AG04450 (cell line): Measurements from ENCODE around the gene STAT4. TPM values are rescaled to one million over a fixed set of nuclear protein-coding genes. Genes with fewer than 3 reads are reported as not detected.

Source experiments
- CTCF ChIA-PET: fragments of 300-600, 350-600 bp; formaldehyde crosslinking; extraction: SDS; loops from one replicate; lab custom pipeline; 2022; ENCODE audit warnings: antibody characterized with exemption, inconsistent platforms; lab: Charles Lee
- POLR2A ChIA-PET: fragments of 350-600 bp; formaldehyde crosslinking; extraction: SDS; loops from one replicate; lab custom pipeline; 2021; ENCODE audit warnings: antibody characterized with exemption, inconsistent platforms; lab: Yijun Ruan, JAX
- DNase-seq: peaks from one replicate; pipeline ENCODE4 v3.0.0-alpha.2; 2011; ENCODE audit warnings: low read depth, low spot score
- H3K27ac ChIP-seq: one replicate; pipeline ENCODE4 v1.5.1; 2012; ENCODE audit warnings: low read depth, low read length, control low read depth
- H3K27me3 ChIP-seq: one replicate; pipeline ENCODE4 v1.6.0; 2012; ENCODE audit warnings: low read length; ENCODE audit not compliant: control insufficient read depth, insufficient read depth
- H3K4me3 ChIP-seq: 2 replicates; pipeline ENCODE4 v1.5.1; 2011; ENCODE audit warnings: mild to moderate bottlenecking, low read depth, low read length, control low read depth
- H3K9me3 ChIP-seq: 2 replicates; pipeline ENCODE4 v1.5.1; 2012; ENCODE audit warnings: low read length; ENCODE audit not compliant: control insufficient read depth, insufficient read depth
- CTCF ChIP-seq: IDR thresholded peaks from 2 replicates; pipeline ENCODE4 v1.5.1; 2011; ENCODE audit warnings: low read depth, low read length, control low read depth, inconsistent platforms
- polyA plus RNA-seq: library from polyadenylated mRNA; depleted of rRNA; stranded (reverse); fragments of >200 nt; gene quantifications from 2 replicates; pipeline ENCODE4 v1.2.3, GENCODE V29; 2011

STAT4 gene
- polyA plus RNA-seq, 1 experiment, result 1.3 TPM

GRCh38 chr2:191029280-191029950 is 121.4 kb downstream of the STAT4 start:
- Histone ChIP-seq H3K9me3 (no peaks in the 10 kb centered on the region), H3K27me3 (no peaks in the 10 kb centered on the region), H3K27ac (no peak overlapping the region), H3K4me3 (no peak overlapping the region)
- POLR2A ChIA-PET, result no interaction called here
- no peak for TF ChIP-seq CTCF
- no peak for DNase-seq
- CTCF ChIA-PET, result interaction anchor here (1.0 to 1.3 kb wide), 3 partner anchors 9 to 126 kb away, joined by 3 to 5 read pairs (median 4); no protein-coding TSS in a partner anchor

- Histone ChIP-seq H3K4me3 (no peak overlapping the region), H3K9me3 (no peaks in the 10 kb centered on the region), H3K27ac (no peak overlapping the region), H3K27me3 (no peaks in the 10 kb centered on the region)
- ChIA-PET POLR2A (no interaction called here), CTCF (no interaction called here)
- TF ChIP-seq CTCF, result no peak
- DNase-seq, result no peak
Measured at GRCh38 chr2:191026377-191026776, 124.4 kb downstream of the STAT4 start.

DNA sequence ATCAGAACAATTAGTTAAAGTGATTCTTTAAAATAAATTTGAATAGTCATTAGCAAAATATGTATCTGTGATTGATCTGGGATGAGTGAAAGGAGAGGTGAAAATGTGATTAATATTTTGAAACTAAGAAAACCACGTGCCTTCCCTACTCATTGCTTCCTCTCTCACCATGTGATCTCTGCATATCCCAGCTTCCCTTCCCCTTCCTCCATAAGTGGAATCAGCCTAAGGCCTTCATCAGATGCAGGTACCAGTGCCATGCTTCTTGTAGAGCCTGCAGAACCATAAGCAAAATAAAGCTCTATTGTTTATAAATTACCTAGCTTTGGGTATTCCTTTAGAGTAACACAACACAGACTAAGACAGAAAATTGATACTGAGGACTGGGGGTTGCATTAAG is 125.7 kb downstream of the STAT4 start:
- ChIA-PET POLR2A (no interaction called here), CTCF (no interaction called here)
- no peak overlapping the region for H3K4me3 ChIP-seq
- DNase-seq, result no peak
- H3K27me3 ChIP-seq, result no peaks in the 10 kb centered on the region
- TF ChIP-seq CTCF, result no peak
- no peak overlapping the region for H3K27ac ChIP-seq
- H3K9me3 ChIP-seq, result no peaks in the 10 kb centered on the region

DNA sequence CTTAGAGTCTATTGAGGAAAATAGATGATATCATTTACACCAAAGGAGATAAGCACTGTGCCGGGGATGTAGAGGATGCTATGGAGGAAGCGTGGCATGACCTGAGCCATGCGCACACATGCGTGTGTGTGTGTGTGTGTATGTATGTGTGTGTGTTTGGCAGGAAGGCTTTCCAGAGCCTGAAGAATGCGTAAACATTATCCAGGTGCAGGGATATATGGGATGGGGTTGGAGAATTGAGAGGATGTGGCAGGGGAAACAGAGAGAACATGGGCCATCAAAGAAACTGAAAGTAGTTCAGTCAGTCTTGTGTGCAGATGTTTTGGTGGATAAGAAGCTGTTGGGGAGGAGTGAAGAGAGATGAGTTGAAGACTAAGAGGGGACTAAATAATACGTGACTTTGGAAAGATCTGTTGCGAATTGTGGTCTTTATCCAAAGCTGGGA is 127.5 kb downstream of the STAT4 start:
- no peak for TF ChIP-seq CTCF
- CTCF ChIA-PET, result interaction anchor here (1.0 to 1.9 kb wide), 3 partner anchors 12 to 29 kb away, joined by 3 to 4 read pairs (median 4); no protein-coding TSS in a partner anchor
- no peaks in the 10 kb centered on the region for H3K9me3 ChIP-seq
- no peak overlapping the region for H3K27ac ChIP-seq
- H3K27me3 ChIP-seq, result no peaks in the 10 kb centered on the region
- no peak for DNase-seq
- POLR2A ChIA-PET, result interaction anchor here (1.3 kb wide), 1 partner anchor 27 kb away, joined by 7 read pairs; no protein-coding TSS in a partner anchor
- no peak overlapping the region for H3K4me3 ChIP-seq

GRCh38 chr2:191020742-191021381 is 129.9 kb downstream of the STAT4 start:
- ChIA-PET POLR2A (interaction anchor here (1.0 to 2.6 kb wide), 5 partner anchors 10 to 41 kb away, joined by 3 to 18 read pairs (median 5); no protein-coding TSS in a partner anchor), CTCF (interaction anchor here (1.0 kb wide), 1 partner anchor 9 kb away, joined by 4 read pairs; no protein-coding TSS in a partner anchor)

More at GRCh38 chr2:191020742-191021381, 129.9 kb downstream of the STAT4 start:
- H3K27me3 ChIP-seq, result no peaks in the 10 kb centered on the region
- peak overlapping the region; percentile 99 for H3K27ac ChIP-seq
- no peaks in the 10 kb centered on the region for H3K9me3 ChIP-seq
- peak overlapping the region; percentile 85 for H3K4me3 ChIP-seq
- peak; percentile 65 for DNase-seq
- TF ChIP-seq CTCF, result no peak
